Renal cortical epithelial cell (primary cell): ENCODE data around the gene PITRM1. TPM values are rescaled to one million over a fixed set of nuclear protein-coding genes. Genes with fewer than 3 reads are reported as not detected.
A peak's percentile ranks its signal among the peaks of the same experiment; 100 is the strongest.

Experiments used
- DNase-seq: peaks from one replicate; pipeline ENCODE4 v3.0.0-alpha.2; 2011; ENCODE audit warnings: low read depth
- total RNA-seq: library from RNA; depleted of rRNA; stranded (reverse); fragments of >200 nt; gene quantifications from 2 replicates; pipeline ENCODE4 v1.2.3, GENCODE V29; 2014

PITRM1 gene
- total RNA-seq, 1 donor from 2014 or later: 76.5 TPM

DNA sequence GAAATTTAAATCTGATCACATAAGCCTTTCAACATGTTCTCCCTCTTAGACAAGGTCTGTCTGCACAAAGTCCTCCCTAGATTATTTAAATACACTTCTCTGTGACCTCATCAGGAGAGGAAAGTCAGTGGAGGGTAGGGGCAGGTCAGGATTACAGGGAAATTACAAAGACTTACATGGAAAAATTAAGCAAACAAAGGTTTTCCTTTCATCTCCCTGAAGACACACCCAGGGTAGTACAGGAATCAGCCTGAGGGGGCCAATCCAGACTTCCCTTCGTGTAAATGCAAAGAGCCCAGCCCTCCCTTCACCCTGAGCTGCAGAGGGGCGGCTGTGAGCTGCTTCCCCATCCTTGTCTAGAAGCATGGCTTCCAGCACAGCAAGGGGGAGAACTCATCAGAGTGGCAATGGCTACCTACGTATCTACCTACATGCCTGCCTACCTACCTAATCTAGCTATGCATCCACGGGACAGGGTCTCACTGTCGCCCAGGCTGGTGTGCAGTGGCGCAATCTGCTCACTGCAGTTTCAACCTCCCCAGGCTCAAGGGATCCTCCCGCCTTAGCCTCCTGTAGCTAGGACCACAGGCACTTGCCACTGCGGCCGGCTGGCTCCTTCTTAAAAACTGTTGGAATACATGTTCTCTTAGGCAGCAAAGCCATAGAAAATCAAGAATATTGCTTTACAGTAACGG lies 33.2 kb downstream of the PITRM1 start:
- DNase-seq: no peak

DNA sequence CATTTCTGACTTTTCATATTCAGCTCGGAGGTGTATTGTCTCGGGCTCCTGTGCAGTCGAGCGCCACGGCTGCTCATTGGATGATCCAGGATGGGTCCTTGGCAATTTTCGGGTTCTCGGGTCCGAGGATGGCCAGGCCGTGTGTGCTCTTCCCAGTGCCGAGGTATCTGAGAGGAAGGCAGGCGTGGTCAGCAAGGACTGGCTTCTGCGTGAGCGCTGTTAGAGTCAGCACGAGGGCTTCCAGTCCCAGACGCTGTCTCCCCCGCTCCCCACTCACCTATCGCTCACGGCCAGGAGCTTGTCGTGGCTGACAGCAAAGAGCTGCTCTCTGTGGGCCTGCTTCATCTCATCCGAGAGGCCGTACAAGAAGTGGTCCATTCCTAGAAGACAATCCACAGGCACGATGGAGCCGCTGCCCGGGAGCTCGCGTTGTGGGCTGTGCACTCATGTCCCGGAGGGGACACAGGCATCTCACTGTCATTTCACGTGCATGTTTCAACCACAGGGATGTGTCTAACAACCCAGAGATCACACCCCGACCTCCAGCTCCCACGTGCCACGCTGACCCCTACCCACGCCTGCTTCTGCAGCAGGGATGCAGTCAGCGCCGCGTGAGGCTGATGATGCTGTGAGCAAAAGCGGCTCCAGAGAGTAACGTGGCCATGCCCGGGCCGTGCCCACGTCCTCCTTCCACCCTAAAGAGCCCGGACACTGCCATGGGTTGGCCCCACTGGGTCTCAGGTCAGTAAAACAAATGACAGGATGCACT lies 34.4 kb downstream of the PITRM1 start:
- no peak for DNase-seq

- DNase-seq: no peak
Measured at GRCh38 chr10:3136763-3137611, 35.6 kb downstream of the PITRM1 start.

GRCh38 chr10:3136336-3136735 lies 36.2 kb downstream of the PITRM1 start:
- DNase-seq: no peak

DNA sequence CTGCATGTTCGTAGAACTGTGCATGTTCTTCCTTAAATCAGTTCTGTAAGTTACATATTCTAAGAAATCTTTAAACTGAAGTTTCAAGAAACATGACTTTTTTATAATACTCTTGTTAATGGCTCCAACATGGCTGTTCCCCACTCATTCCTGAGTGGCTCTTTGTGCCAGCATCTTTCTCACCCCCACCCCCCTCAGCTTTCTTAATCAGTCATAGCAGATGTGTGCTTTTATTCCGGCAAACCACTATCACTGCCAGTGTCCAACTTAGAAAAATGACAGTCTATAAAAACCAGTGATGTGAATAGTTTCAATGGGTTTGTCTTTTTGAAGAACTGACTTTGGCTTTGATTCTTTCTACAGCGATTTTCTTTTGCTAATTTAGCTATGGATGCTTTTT lies 37.6 kb downstream of the PITRM1 start:
- no peak for DNase-seq

DNA sequence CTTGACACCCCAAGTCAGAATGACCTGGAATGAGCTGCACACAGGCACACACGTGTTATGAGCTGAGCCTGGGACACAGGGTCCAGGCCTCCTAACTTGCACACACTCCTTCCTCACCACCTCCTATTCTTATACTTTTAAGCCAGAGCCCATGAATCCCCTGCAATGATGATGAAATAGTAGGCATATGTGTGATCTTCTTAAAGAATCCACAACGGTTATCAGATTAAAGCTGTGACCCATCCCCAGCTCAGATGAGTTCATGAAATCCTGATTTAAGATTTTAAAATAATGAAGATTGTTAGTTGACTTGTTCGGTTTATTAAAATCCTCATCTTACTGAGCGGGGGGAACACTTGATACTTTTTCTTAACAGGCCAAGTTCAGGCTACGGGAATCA lies 38.6 kb downstream of the PITRM1 start:
- DNase-seq: no peak

DNA sequence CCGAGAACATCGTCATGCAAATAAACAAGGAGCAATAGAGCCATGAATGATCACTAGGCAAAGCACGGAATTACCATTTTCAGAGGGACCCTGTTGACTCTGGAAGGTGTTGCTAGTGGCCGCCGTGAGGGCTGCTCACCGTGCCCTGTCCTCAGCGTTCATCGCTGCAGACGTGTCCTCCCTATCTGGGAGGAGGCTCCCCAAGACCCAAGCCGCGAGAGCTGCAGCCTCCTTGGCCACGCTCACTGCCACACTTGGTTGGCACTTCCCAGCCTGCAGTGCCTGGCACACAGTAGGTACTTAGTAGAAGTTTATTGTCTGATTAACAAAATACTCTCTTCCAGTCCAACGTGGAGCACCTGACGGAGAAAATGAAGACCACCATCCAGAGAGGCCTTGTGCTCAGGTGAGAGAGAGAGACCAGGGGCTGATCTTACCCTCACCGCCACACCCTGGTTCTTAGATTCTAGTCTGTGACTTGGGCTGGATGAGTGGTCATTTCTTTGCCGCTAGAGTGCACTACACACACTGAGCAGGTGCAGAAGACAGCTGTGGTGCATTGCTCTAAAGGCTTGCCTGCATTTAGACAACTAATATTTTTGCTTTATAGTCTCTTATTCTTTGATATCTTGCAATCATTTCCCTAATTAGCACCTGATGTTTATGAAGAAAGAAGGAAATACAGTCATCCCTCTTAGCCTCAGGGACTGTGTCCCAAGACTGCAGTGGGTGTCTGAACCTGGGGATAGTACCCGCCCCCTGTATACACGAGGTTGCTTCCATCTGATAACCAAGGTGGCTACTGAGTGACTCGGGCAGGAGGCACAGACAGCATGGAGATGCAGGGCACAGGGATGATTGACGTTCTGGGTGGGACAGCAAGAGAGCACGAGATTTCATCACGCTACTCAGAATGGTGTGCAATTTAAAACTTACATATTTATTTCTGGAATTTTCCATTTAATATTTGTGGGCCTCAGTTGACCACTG lies 40.3 kb downstream of the PITRM1 start:
- DNase-seq: no peak

- DNase-seq: peak; percentile 34
Measured at GRCh38 chr10:3131098-3131497, 41.5 kb downstream of the PITRM1 start.

GRCh38 chr10:3129581-3130340 lies 42.8 kb downstream of the PITRM1 start:
- DNase-seq: no peak

DNA sequence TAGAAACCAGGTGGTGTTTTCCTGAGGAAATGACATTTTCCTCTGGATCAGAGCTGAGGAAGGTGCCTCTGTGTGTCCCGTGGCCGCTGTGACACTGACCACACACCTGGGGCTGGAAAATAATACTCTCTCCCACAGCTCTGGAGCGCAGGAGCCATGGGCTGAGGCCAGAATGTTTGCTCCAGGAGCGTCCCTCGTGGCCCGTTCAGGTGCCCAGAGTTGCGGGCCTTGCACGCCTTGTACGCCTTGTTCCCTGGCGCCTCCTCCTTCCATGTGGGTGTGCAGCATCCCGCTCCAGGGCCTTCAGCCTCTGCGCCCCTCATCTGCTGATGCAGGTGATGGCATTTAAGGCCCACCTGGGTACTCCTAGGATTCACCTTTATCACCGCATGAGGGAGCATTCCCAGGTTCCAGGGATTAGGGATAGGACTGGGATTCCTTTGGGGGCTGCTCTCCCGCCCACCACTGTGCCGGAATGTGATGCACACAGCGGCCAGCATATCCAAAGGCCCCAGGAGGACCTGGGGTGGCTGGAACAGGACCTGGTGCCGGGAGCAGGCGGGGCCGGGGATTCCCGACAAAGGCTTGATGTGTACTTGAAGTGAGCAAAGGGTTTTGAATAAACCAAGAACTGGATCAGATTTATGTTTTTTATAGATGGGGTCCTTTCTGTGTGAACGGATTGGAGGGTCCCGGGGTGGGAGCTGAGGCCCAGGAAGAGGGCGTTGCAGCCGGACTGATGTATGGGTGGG lies 44.0 kb downstream of the PITRM1 start:
- no peak for DNase-seq

DNA sequence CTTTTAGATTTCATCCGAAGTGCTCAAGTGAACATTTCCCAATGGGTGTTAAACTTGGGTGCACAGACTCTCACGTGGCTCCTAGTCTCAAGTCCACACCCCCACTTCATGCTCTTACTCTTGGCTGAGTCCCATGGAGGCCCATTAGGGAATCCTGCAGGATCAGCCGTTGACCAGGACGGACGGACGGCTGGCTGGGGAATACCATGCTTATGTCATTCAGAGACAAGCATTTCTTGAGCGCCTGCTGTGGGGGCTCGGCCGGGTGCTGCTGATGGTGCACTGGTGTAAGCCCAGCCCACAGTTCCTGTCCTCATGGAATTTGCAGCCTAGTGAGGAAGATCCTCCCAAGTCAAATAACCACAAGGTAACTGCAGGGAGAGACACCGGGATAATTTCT lies 44.7 kb downstream of the PITRM1 start:
- no peak for DNase-seq

DNA sequence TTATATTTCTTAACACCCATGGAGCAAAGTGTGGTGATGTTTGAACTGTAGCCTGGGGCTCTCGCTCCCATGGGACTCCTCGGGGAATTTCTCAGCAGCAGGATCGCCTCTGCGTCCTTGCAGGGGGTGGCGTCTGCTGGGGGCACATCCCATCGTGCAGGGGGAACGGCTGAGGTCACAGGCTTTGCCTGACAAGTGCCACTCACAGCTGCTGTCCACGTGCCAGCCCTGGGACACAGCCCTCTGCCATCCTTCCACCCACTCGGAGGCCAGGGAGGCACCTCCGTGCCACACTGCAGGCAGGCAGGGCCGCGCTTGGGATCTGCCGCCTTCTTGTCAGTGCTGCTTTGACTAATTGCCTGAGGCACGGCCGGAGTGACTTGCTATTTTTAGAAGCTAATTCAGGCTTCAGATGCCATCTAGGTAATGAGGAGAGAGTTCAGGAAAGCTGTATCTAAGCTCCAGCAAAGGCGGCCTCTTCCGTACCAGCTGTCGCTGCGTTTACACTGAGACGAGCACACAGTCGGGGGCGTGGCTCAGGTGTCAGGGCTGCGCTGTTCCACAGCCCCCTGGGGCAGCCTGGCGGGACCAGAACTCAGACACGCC lies 45.7 kb downstream of the PITRM1 start:
- no peak for DNase-seq

GRCh38 chr10:3126249-3126648 lies 46.3 kb downstream of the PITRM1 start:
- no peak for DNase-seq

DNA sequence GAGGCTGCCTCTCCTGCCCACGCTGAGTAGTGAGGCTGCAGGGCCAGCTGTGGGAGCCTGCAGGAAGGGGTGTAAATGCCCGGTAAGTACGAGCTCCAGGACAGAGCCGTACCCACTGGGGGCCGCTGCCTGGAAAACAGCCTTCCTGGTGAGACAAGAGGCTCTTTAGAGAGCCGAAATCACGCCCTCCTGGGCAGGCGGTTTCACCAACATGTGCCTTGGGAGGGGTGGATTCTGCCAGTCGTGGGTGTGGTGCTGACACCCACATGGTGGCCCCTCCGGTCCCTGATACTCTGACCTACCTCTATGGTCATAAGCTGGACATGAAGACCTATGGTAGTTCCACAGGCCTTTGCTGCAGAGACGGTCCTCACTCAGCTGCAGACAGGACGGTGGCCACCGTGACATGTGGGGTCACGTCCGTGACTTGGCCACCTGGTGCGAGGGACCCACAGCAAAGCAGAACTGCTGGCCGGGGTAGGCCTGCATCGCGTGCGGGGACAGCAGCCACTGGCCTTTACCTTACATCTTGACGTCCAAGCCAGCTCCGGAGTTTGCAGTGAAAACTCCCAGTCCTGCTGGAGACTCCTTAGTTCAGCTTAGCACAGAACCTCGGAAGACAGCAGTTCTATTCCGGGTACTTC lies 46.9 kb downstream of the PITRM1 start:
- DNase-seq: no peak

DNA sequence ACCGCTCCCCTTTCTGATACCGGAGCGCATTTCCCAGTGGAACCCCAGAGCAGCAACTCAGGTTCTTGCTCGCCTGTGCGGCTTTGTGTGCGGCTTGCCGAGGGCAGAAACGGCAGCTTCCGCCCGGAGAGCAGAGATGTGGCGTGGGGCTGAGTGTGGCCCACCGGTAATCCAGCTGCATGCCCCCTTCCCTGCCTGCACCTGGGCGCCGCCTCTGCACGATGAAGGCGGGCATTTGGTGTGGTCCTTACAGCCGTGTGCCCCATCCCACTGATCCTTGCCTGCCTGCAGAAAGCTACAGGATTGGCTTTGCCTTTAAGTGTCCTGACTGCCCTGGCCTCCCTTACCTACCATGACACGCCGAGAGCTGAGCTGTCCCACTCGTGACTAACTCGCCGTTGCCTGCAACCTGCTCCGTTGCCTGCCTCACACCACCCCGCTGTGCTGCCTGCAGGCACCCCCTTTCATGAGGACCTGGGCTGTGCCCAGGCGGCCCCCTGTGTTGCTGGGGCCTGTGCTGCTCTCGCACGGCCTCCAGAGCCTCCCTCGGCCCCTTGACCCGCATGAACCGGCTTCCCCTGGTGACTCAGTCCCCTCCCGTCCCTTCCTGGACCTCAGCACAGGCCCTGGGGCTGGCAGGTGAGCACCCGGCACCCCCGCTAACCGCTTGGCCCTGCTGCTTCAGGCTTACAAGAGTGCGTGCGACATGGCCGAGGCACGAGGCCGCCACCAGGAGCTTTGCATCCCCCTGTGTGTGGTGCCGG lies 48.0 kb downstream of the PITRM1 start:
- no peak for DNase-seq

- DNase-seq: no peak
Measured at GRCh38 chr10:3123571-3124411, 48.8 kb downstream of the PITRM1 start.
